Retinal pigment epithelial cell (primary cell): ENCODE results near the gene KLHL29.

ENCODE experiments used
- DNase-seq: peaks from one replicate; pipeline ENCODE4 v3.0.0-alpha.2; 2010; ENCODE audit warnings: low read depth
- H3K4me3 ChIP-seq: 2 replicates; pipeline ENCODE4 v1.5.1; 2011; ENCODE audit warnings: mild to moderate bottlenecking, low read length, control low read depth, moderate library complexity
- CTCF ChIP-seq: conservative IDR thresholded peaks from 2 replicates; pipeline ENCODE4 v1.5.1; 2011; ENCODE audit warnings: low read depth, low read length, control low read depth, inconsistent platforms

KLHL29 gene

GRCh38 chr2:23526835-23527790 is 142.1 kb downstream of the KLHL29 start:
- no peak for DNase-seq
- no peak overlapping the region for H3K4me3 ChIP-seq
- TF ChIP-seq CTCF = no peak

- H3K4me3 ChIP-seq = no peak overlapping the region
- no peak for TF ChIP-seq CTCF
- no peak for DNase-seq
These were observed 143.2 kb downstream of the KLHL29 start for GRCh38 chr2:23528171-23528570.

- H3K4me3 ChIP-seq = no peak overlapping the region
- TF ChIP-seq CTCF = no peak
- DNase-seq = no peak
These were observed 143.7 kb downstream of the KLHL29 start for GRCh38 chr2:23528690-23529089.

GRCh38 chr2:23529659-23530058 is 144.7 kb downstream of the KLHL29 start:
- TF ChIP-seq CTCF = no peak

GRCh38 chr2:23530206-23530908 is 145.4 kb downstream of the KLHL29 start:
- TF ChIP-seq CTCF = no peak
- no peak for DNase-seq
- H3K4me3 ChIP-seq = no peak overlapping the region

More at GRCh38 chr2:23529659-23530058, 144.7 kb downstream of the KLHL29 start:
- H3K4me3 ChIP-seq = no peak overlapping the region
- no peak for DNase-seq

- no peak for TF ChIP-seq CTCF
These were observed 145.9 kb downstream of the KLHL29 start for GRCh38 chr2:23530909-23531276.

GRCh38 chr2:23531280-23531679 is 146.3 kb downstream of the KLHL29 start:
- no peak overlapping the region for H3K4me3 ChIP-seq
- no peak for TF ChIP-seq CTCF
- DNase-seq = no peak

More at GRCh38 chr2:23530909-23531276, 145.9 kb downstream of the KLHL29 start:
- H3K4me3 ChIP-seq = no peak overlapping the region
- DNase-seq = no peak
